GM23248 (cell line): ENCODE measurements around the gene LSM14A.

Experiments used
- EZH2 ChIP-seq: fragments of 200-600 bp; sonication (generic); IDR thresholded peaks from 2 replicates; pipeline ENCODE4 v1.6.1; 2018; ENCODE audit warnings: antibody characterized with exemption, mild to moderate bottlenecking; ENCODE audit not compliant: insufficient read depth, poor library complexity, severe bottlenecking
- EZH2phosphoT487 ChIP-seq: fragments of 200-600 bp; sonication (generic); IDR thresholded peaks from 2 replicates; pipeline ENCODE4 v1.6.1; 2018; ENCODE audit warnings: antibody characterized with exemption, moderate library complexity, mild to moderate bottlenecking, low read depth; ENCODE audit not compliant: insufficient read depth

GRCh38 chr19:34209726-34210125, 37.4 kb downstream of the LSM14A start:
- TF ChIP-seq EZH2phosphoT487 (no peak), EZH2 (no peak)
